GM21423 (cell line): Measurements from ENCODE around the gene RAB40A.

ENCODE experiments used
- ATAC-seq: cut with Tn5 transposase; IDR thresholded peaks from one replicate; pipeline ENCODE4 v1.9.1; 2021; ENCODE audit warnings: mild to moderate bottlenecking, moderate library complexity; ENCODE audit not compliant: unreplicated experiment

Gene RAB40A

GRCh38 chrX:103519389-103519788, at the start of gene RAB40A:
TSS of gene RAB40A (minus strand) at chrX:103519489. CDS start at chrX:103500756, 18,733 bp downstream.
- no peak for ATAC-seq

GRCh38 chrX:103565752-103566151, 46.5 kb upstream of the RAB40A start:
- ATAC-seq: no peak

GRCh38 chrX:103565197-103565596, 45.9 kb upstream of the RAB40A start:
- ATAC-seq: no peak

GRCh38 chrX:103562801-103563200, 43.5 kb upstream of the RAB40A start:
- no peak for ATAC-seq

GRCh38 chrX:103560256-103560655, 41.0 kb upstream of the RAB40A start:
- no peak for ATAC-seq

GRCh38 chrX:103556963-103557612, 37.8 kb upstream of the RAB40A start:
- no peak for ATAC-seq

- ATAC-seq: peak; percentile 94
These were observed 35.6 kb upstream of the RAB40A start for GRCh38 chrX:103554687-103555424.

GRCh38 chrX:103552236-103552635, 32.9 kb upstream of the RAB40A start:
- ATAC-seq: no peak

GRCh38 chrX:103550415-103551051, 31.2 kb upstream of the RAB40A start:
- ATAC-seq: no peak

- ATAC-seq: no peak
These were observed 30.6 kb upstream of the RAB40A start for GRCh38 chrX:103549916-103550315.

GRCh38 chrX:103540145-103540544, 20.9 kb upstream of the RAB40A start:
- no peak for ATAC-seq

GRCh38 chrX:103539695-103540094, 20.4 kb upstream of the RAB40A start:
- no peak for ATAC-seq

- ATAC-seq: no peak
These were observed 19.4 kb upstream of the RAB40A start for GRCh38 chrX:103538728-103539127.

- no peak for ATAC-seq
These were observed 18.6 kb upstream of the RAB40A start for GRCh38 chrX:103537871-103538387.

- no peak for ATAC-seq
These were observed 17.4 kb upstream of the RAB40A start for GRCh38 chrX:103536732-103537131.

GRCh38 chrX:103536071-103536470, 16.8 kb upstream of the RAB40A start:
- no peak for ATAC-seq

GRCh38 chrX:103535206-103535605, 15.9 kb upstream of the RAB40A start:
- ATAC-seq: no peak

GRCh38 chrX:103533511-103534216, 14.4 kb upstream of the RAB40A start:
- ATAC-seq: no peak

- ATAC-seq: no peak
These were observed 11.7 kb upstream of the RAB40A start for GRCh38 chrX:103531002-103531401.

- no peak for ATAC-seq
These were observed 11.3 kb upstream of the RAB40A start for GRCh38 chrX:103530545-103530944.

- no peak for ATAC-seq
These were observed 10.3 kb upstream of the RAB40A start for GRCh38 chrX:103529550-103529949.
